ENCODE measurements around the gene OVCH1.

The OVCH1 gene, protein sequence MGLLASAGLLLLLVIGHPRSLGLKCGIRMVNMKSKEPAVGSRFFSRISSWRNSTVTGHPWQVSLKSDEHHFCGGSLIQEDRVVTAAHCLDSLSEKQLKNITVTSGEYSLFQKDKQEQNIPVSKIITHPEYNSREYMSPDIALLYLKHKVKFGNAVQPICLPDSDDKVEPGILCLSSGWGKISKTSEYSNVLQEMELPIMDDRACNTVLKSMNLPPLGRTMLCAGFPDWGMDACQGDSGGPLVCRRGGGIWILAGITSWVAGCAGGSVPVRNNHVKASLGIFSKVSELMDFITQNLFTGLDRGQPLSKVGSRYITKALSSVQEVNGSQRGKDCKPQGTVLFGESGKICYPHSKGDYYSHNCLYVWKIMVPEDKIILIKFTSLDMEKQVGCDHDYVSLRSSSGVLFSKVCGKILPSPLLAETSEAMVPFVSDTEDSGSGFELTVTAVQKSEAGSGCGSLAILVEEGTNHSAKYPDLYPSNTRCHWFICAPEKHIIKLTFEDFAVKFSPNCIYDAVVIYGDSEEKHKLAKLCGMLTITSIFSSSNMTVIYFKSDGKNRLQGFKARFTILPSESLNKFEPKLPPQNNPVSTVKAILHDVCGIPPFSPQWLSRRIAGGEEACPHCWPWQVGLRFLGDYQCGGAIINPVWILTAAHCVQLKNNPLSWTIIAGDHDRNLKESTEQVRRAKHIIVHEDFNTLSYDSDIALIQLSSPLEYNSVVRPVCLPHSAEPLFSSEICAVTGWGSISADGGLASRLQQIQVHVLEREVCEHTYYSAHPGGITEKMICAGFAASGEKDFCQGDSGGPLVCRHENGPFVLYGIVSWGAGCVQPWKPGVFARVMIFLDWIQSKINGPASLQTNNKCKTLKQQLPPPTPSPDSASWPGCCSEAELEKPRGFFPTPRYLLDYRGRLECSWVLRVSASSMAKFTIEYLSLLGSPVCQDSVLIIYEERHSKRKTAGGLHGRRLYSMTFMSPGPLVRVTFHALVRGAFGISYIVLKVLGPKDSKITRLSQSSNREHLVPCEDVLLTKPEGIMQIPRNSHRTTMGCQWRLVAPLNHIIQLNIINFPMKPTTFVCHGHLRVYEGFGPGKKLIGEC

DNA sequence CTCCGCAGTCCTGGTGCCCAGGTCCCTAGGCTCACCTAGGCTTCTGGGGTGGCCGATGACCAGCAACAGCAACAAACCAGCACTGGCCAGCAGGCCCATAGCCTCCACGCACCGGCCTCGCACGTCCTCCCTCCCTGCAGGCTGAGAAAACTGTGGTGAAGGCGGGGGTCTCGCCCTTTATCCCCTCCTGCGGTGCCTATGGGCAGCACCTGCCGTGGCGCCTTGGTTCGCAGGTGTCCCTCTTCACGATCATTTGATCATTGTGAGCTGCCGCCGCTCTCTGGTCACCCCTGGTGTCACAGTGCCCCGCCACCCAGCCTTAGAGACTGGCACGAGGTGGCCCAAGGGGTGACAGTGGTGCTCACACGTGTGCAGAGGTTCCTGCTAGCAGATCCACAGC, at the start of gene OVCH1:
TSS of gene OVCH1 (minus strand) at position 99 of the 400 bp plus-strand sequence. CDS start at position 99, 0 bp downstream.
- no peak for DNase-seq

DNA sequence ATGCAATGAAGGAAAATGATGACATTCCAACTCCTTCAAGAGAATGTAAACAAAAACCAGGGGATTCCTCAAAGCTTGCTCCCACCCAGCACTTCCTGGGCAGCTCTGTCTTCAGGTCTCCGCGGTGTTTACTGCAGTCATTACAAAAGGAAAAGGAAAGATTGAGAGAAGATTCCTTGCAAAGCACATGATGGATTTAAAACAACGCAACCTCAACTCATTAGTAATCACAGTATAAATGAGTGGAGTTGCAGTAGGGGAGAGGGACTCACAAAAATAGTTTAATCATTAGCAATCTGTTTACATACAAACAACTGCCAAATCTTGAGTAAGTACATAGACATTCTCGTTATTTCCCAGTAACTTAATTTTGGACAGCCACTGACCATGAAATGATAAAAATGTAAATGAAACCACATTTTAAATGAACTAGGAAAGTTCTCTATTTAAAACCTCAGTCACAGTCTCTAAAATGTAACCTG, 49.7 kb upstream of the OVCH1 start:
- no peak for DNase-seq

DNA sequence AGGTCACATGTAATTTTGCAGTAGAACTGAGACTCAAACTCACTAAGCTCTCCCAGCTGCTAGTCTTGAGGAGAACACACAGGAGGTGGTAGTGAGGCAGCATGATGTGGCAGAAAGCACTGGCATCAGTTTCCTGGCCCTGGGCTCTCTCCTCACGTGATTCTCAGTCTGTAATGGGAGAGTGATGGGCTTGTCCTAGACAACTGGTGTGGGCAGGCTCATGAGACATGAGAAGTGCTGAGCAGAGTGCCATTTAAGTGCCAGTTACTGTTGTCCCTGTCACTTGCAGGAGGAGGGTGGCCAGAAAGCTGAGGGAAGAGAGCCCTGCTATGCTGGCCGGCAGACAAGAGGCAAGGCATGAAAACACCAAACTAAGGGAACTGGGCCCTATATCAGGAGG, 48.5 kb upstream of the OVCH1 start:
- DNase-seq: no peak

DNA sequence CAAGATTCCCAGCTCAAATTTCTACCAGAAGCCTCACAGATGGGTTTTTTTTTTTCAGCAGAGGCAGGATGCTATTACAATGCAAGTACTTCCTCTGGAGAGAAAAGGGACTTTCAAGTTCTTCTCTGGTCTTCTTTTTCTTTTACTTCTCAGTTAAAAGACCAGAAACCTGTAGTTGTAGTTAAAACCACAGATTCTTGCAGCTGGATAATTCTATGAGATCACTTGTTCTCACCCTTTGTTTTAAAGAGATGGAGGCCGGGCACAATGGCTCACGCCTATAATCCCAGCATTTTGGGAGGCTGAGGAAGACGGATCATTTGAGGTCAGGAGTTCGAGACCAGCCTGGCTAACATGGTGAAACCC, 47.6 kb upstream of the OVCH1 start:
- DNase-seq: no peak

DNA sequence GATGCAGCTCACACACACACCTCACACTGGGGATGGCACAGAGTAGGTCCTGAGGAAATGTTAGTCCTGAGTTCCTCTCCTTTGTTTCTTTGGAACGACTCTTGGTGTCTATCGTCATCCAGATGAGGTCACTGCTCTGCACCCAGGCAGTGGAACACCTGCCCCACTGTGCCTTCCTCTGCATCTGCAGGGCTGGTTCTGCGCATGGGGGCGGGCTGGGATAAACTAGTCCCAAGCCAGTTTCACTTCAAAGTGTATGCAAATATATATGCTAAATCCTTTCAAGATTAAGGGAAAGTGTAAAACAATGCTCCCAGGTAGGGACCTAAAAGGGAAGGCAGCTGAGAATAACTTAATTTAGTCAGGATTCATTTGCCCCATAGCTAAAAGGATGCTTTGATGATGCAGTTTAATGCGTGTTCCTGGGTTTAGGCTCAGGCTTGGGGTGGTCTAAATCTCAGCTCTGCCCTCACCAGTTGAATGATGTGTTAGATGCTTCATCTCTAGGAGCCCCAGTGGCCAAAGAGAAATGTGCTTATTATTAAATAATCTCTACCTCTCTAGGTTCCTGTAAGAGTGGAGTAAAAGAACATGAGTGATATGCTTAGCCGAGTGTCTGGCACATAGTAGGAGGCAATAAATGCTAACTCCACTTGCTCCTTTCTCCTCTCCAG, 47.1 kb upstream of the OVCH1 start:
- DNase-seq: no peak

DNA sequence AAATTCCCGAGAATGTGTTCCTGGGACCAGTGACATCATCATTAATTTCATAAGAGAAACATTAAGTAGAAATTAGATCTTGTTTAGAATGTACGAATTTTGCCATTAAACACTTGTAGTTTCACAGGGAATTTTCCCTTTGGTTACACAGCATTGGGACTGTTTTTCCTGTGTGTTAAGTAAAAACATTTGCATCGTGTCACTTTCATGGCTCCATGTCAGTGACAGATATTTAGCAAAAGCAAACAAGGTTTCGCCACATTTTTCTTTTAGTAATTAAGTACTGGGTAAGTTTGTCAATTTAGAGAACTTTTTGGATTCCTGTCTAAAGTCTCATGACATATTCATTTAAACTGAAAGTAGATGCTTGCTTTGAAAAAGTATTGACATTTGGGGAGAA, 45.5 kb upstream of the OVCH1 start:
- DNase-seq: no peak

DNA sequence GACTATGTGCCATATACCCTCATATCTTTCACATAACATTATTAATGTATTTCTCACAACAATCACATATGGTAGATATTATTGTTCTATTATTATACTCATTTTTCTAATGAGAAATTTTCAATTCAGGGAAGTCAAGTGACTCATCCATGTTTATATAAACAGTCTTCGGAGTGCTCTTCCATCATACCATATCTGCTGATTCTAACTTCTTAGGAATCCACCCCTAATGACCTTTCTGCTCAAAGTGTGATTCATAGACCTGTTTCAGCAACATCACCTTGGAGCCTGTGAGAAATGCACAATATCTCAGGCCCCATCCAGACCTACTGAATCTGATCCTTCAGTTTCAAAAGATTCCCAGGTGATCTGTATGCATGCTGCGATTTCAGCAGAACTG, 39.8 kb upstream of the OVCH1 start:
- no peak for DNase-seq

DNA sequence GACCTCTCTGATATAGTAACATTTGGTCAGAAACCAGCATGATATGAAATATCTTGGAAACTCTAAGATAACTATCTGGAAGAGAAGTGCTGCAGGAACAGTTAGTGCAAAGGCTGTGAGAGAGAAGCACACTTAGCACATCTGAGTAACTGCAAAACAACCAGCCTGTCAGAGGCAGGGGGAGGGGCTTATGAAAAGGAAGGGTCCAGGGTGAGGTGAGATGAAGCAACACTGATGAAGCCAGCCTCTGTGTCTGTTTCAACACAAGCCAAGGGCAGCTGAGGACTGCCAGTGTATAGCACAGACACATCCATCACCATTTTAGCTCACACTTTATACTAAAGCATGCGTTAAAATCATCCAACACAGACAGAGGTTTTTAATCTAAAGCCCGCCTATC, 37.4 kb upstream of the OVCH1 start:
- DNase-seq: no peak

DNA sequence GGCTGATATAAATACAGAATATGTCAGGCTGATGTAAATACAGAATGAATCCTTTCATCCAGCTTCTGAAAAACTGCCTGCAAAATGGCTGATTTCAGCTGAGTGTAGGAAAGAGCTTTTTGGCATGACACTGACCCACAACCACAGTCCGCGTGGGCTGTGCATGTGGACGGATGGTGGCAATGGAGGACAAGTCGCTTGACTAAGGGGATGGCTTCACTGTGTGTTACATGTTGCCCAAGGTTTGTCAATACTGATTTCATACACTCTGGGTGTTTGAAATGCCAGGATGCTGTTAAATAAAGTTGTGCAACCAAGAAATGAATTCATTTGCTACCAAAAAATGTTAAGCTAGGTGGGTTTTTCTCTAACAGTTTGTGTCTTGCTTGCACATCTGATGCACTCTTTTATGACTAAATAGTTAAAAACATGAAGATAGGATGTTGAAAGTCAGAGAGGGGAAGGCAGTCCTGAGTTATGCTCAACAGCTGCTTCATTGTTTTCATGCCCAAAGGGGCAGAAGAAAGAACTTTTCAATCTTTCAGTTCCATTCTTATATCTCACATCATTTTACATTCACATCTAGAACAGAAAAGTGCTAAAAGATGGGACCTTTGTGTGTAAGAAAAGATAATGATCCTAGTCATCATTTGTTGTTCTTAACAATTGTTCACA, 36.5 kb upstream of the OVCH1 start:
- DNase-seq: no peak

DNA sequence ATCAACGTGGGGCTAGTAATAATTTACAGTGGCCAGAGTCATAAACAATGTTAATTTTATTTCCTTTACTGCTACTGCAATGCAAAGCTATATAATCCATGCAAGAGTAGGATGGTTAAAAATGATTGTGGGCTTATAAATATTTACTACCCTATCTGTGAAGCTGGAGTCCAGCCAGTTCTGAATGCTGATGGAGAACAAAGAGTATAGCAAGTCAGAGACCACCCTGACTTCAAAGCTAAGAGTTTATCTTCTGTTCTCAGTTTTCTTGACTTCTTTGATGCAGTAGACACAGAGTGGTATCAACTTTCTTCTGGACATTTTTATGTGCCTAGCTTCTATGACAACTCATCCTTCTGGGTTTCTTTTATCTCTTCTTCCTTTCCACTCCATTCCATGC, 34.0 kb upstream of the OVCH1 start:
- no peak for DNase-seq

DNA sequence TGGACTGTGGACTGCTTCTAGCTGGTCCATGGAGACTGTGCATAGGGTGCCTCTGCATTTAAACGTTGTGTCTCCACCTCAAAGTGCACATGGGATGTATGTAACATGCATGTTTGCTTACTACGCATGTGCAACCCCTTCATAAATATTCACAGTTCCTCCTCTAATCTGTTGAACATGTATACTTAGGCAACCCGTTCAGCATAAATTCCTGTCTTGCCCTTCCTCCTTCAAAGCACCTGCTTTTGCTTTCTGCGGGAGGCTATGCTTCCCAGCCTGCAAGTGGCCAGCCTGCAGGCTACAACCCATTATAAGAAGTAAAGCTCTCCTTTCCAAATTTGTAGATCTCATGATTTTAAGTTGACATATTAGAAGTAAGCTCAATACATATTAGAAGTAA, 33.0 kb upstream of the OVCH1 start:
- no peak for DNase-seq

DNA sequence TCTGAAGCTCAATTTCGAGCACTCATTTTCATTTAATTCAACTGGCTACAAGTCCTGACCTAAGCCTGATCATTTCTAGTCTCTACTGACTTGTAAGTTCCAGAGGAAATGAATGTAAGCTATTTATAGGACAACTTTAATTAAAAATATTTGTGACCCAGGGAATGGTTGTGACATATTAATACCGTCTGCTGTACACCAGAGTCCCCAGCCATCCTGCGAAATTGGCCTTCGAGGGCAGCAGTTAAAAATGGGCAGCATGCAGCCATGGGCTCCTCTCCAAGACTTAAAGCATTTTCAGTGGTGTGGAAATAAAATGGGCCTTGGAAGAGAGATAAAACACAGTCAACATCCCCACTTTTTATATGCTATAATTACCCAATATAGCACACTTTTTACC, 30.7 kb upstream of the OVCH1 start:
- DNase-seq: no peak

DNA sequence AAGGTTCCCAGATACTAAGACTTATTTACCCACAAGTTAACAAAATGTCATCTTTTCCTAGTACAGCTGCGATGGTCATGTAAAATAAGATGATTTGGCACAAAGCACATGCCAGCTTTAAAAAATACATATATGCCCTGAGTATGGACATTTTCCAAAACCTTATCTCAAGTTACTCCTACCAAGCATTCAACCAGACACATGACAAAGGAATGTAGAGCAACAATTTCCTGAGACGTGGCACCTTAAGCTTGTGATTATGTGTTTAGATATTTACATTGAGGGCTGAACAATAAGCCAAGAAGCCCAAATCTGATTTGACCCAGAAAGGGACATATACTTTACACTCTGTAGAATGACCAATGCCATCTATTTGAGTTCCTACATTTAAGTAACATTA, 24.5 kb upstream of the OVCH1 start:
- DNase-seq: no peak

DNA sequence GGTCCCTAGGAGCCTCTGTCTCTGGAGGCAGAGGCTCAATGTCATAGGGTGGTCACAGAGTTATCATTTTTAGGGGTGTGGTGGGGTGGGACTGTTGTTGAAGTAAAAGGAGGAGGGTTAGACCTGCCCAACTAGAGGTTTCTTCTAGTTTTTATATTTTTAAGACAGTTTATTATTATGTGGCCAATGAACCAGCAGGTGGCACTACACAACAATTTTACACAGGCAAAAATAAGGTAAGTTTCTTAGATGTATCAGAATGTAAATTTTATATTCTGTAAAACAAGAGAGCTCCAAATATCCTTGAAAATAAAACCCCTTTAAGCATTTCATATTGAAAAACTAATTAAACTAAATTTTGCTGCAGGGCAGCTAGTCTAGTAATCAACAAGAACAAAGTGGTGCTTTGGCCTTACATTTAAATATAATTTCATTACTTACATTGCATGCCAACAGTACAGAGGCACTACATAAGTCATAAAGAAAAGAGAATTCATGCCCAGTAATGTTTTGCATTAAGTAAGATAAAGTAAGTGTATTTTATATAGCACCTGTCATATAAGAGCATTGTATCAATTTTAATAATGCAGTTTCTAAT, 22.2 kb upstream of the OVCH1 start:
- peak; percentile 20 for DNase-seq

DNA sequence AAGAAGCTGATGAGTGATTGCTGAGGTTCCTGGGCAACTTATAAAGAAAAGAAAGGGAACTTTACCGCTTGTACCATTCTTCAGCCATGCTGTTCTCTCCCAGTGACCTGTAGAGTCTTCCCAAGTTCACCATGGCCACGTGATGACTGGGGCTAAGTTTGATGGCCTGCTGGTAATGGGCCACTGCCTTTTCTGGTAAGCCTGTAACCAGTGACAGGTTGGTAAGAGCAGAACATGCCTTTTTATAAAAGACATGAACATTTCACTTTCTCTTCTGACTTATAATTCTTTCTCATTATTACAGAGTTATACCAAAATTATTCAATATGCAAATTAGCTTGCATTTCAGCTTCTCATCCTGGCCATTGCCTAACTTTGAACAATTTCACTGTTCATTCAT, 20.9 kb upstream of the OVCH1 start:
- no peak for DNase-seq

DNA sequence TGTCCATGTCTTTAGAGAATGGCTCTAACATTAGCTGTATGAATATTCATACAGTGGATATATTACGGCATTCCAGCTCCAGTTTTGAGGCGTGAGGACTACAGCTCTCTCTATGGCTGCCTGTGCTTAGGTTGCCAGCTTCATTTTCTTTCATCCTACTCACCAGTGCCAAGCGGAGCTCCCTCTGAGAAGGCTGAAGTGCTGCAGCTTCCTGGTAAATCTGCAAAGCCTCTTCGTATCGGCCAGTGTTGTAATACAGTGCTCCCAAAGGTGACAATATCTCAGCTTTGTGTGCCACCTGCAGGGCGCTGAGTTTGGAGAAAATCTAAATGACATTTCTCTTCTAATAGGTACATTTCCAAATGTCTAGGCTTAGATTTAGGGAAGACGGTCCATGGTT, 19.8 kb upstream of the OVCH1 start:
- no peak for DNase-seq

DNA sequence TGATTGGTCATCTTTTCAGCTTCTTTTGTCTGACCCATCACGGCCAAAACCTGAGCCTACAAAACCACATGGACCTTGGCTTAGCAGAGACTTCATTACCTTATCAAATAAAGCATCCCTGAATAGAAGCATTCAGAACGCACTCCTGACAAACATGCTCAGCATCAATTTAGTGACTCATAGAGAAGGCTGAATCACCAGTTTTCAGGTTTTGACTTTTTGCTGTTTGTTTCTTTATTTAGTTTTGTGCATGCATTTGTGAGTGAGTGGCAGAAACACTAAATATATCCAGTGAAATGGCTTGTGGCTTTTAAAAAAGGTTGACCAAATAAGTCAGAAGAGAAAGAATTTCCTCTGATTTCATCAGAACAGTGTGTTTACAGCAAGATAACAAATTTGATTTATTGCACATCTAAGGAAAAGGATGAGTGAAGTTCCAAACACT, 19.0 kb upstream of the OVCH1 start:
- no peak for DNase-seq

DNA sequence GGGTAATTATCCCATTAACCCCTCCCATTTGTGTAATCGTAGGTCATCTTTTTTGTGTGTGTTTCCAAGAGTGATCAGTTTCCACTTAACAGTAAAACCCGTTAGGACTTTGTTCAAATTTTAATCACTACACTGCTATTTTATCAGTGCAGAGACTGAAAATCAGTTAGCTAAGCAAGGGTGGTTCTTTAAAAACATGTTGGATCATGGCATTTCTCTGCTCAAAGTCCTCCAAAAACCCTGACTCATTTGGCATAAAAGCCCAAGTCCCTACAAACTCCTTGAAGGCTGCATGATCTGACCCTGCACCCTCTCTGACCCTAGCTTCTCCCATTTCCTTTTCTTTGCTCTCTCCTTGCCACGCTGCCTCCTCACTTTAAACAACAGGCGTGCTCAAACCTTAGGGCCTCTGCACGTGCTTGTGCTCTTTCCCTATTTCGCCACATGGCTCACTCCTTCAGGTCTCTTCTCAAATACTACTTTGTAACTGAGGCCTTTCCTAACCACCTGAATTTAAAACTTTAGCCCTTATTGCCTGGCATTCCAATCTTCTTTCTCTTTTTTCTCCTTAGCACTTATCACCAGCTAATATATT, 13.2 kb upstream of the OVCH1 start:
- DNase-seq: no peak

DNA sequence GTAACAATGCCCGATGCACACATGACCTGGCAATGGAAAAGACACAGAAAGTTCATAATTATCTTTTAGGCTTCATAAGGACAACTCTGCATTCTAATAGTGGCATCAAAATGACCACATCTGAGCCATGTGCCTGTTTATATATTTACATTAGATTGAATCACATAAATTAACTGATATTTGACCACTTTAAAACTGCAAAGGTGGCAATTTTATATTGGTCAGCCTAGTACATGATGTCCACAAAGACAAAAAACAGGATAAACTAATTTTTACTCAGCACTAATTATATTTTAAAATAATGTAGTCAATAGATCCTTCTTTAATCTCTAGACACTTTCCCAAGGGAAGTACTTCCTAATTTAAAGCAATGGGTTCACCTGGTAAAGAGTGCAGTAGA, 12.0 kb upstream of the OVCH1 start:
- no peak for DNase-seq

DNA sequence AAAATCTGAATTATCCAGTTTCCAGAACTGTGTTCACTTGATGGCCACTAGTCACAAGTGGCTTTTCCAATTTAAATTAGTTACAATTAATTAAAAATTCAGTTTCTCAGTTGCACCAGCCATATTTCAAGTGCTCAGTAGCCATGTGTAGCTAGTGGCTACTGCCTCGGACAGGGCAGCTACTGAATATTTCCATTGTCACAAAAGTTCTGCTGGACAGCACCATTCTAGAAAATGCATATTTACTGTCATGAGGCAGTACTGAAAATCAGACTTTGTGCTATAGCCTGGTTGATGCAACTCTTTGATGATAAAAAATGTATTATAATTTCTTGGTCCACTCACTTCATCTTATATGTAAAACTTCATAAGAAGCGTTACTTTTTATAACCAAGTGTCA, 11.5 kb upstream of the OVCH1 start:
- DNase-seq: no peak

DNA sequence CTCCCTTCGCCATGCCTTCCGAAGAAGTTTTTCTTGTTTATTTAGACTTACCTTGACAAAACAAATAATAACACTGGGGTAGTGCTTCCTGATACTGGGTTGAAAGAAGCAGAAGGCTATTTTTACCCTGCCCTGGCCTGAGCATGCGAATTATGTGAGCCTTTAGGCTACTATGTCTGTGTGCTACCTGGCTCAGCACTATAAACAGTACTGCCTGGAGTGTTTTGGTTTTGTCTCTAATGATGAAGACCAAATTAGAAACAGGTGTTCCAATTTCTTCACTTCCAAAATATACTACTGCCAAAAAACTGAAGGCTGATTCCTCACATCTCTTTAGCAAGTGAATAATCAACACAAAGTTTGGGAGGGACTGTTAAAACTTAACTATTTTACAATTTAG, 7.6 kb upstream of the OVCH1 start:
- DNase-seq: no peak

DNA sequence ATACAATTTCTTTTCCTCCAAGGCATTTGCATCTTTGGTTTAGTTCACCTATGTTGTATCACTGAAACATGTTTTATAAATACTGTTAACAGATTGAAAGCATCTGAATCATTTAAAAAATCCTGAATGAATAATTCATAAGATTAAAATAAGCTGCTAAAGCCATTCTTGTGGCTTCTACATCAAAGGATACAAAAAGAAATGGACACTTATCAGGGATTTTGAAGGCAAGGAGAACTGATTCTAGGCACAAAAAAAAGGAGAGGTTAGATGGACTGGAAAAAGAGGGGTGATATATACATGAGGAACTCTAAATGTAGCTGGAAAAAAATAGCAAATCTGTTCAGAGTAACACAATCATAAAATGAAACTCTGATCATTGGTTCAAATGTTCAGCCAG, 5.8 kb upstream of the OVCH1 start:
- no peak for DNase-seq
